Measurements from ENCODE around the gene PIP4K2A.

DNA sequence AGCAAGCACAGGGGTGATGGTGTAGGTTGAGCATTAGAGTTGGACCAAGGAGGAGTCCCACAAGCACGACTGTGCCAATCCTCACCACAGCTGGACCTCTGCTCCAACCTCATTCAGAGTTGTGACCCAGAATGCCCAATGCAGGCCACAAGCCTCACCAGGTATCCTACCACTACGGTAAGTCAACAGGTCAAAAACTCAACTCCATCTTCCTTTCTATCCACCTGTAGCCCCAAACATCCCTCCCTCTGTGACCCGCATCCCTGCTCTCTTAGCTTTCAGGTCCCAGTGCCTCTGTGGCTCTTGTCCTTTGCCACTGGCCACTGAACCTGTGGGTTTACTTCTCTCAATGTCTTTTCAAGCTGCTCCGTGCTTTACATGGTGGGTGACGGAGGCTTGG, 112.8 kb downstream of the PIP4K2A start:
- no peak for TF ChIP-seq POLR2A (IDR thresholded peaks at IDR 0.05)
- TF ChIP-seq, protein P1, sequence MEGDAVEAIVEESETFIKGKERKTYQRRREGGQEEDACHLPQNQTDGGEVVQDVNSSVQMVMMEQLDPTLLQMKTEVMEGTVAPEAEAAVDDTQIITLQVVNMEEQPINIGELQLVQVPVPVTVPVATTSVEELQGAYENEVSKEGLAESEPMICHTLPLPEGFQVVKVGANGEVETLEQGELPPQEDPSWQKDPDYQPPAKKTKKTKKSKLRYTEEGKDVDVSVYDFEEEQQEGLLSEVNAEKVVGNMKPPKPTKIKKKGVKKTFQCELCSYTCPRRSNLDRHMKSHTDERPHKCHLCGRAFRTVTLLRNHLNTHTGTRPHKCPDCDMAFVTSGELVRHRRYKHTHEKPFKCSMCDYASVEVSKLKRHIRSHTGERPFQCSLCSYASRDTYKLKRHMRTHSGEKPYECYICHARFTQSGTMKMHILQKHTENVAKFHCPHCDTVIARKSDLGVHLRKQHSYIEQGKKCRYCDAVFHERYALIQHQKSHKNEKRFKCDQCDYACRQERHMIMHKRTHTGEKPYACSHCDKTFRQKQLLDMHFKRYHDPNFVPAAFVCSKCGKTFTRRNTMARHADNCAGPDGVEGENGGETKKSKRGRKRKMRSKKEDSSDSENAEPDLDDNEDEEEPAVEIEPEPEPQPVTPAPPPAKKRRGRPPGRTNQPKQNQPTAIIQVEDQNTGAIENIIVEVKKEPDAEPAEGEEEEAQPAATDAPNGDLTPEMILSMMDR (IDR thresholded peaks at IDR 0.05) = no peak
